Cortex of kidney (tissue), 1 donor: ENCODE results near the gene SWT1.

Source experiments
- DNase-seq: peaks from one replicate; lab custom pipeline; 2025; lab: John Stamatoyannopoulos, UW

SWT1 gene

GRCh38 chr1:185322636-185323035, 165.7 kb downstream of the SWT1 start:
- DNase-seq, result no peak

- no peak for DNase-seq
Measured at GRCh38 chr1:185324118-185324517, 167.2 kb downstream of the SWT1 start.

GRCh38 chr1:185325413-185325812, 168.4 kb downstream of the SWT1 start:
- no peak for DNase-seq

- DNase-seq, result no peak
Measured at GRCh38 chr1:185328255-185328654, 171.3 kb downstream of the SWT1 start.

GRCh38 chr1:185334182-185334581, 177.2 kb downstream of the SWT1 start:
- no peak for DNase-seq

GRCh38 chr1:185337246-185337645, 180.3 kb downstream of the SWT1 start:
- no peak for DNase-seq

- DNase-seq, result no peak
Measured at GRCh38 chr1:185338719-185339622, 182.0 kb downstream of the SWT1 start.

- no peak for DNase-seq
Measured at GRCh38 chr1:185341196-185341781, 184.3 kb downstream of the SWT1 start.
